K562 (cell line): ENCODE data around the gene RNU5D-1. TPM values are rescaled to one million over a fixed set of nuclear protein-coding genes. Genes with fewer than 3 reads are reported as not detected.
A peak's percentile ranks its signal among the peaks of the same experiment; 100 is the strongest.

Experiments used
- ATAC-seq: fragments of 200-7000 bp; cut with Tn5 transposase; 3 replicates; pipeline ENCODE4 v1.9.1; 2020; ENCODE audit warnings: moderate library complexity
- BruUV-seq: library from RNA; stranded (reverse); fragments of 400-500 nt; replicated peaks from 2 replicates; lab custom pipeline; 2021; lab: Mats Ljungman, UMichigan
- CTCF ChIA-PET: fragments of 300-600 bp; formaldehyde crosslinking; extraction: SDS; loops from one replicate; lab custom pipeline; 2021; ENCODE audit warnings: low intra/inter-chr PET ratio; lab: Yijun Ruan, JAX
- POLR2A ChIA-PET: fragments of 300-600, 350-650 bp; sonication (Branson Sonifier 250); formaldehyde crosslinking; extraction: SDS; loops from one replicate; lab custom pipeline; 2021; ENCODE audit warnings: antibody characterized with exemption, inconsistent platforms; lab: Yijun Ruan, JAX
- DNase-seq, 4 experiments: peaks; one replicate each; pipeline versions ENCODE4 v3.0.0 to v3.0.0-alpha.2; 2011 to 2018; ENCODE audit warnings: low spot score in 3 of 4, mixed read lengths in 3 of 4; ENCODE audit errors: extremely low read depth in 1 of 4
- FAIRE-seq: peaks from 2 replicates; lab custom pipeline; 2011; peaks lifted over from hg19 to GRCh38; lab: Jason Lieb, UNC
- H2AFZ ChIP-seq: 2 replicates; pipeline ENCODE4 v1.6.0; 2011; ENCODE audit warnings: low read depth, low read length, control low read depth, inconsistent platforms
- H3K27ac ChIP-seq: fragments of 200-600 bp; 3 replicates; pipeline ENCODE4 v1.8.0; 2011; ENCODE audit warnings: low read depth, mild to moderate bottlenecking, control low read depth, inconsistent platforms, low read length, moderate library complexity, mixed read lengths; ENCODE audit errors: extremely low read depth
- H3K27me3 ChIP-seq, 2 experiments: fragments of 300-600 bp in 1 of 2; 2 replicates in 1 of 2; 3 replicates in 1 of 2; pipeline versions ENCODE4 v1.6.0 to v1.8.0; 2011; ENCODE audit warnings: inconsistent platforms in 2 of 2, low read length in 2 of 2, mild to moderate bottlenecking in 1 of 2, mixed read lengths in 1 of 2, moderate library complexity in 1 of 2; ENCODE audit not compliant: control insufficient read depth in 2 of 2, insufficient read depth in 2 of 2
- H3K36me3 ChIP-seq: fragments of 300-600 bp; 3 replicates; pipeline ENCODE4 v1.8.0; 2011; ENCODE audit warnings: mild to moderate bottlenecking, low read length, inconsistent platforms; ENCODE audit not compliant: control insufficient read depth, insufficient read depth
- H3K4me1 ChIP-seq, 2 experiments: fragments of 200-600 bp in 1 of 2; replicated peaks in 1 of 2; 2 replicates in 1 of 2; 3 replicates in 1 of 2; pipeline versions ENCODE4 v1.5.1 to v1.8.0; 2011; ENCODE audit warnings: inconsistent platforms in 2 of 2, low read length in 2 of 2, mild to moderate bottlenecking in 1 of 2, mixed read lengths in 1 of 2, moderate library complexity in 1 of 2; ENCODE audit not compliant: control insufficient read depth in 2 of 2, insufficient read depth in 2 of 2
- H3K4me2 ChIP-seq: 2 replicates; pipeline ENCODE4 v1.6.1; 2011; ENCODE audit warnings: low read length, control low read depth, inconsistent platforms, mixed read lengths; ENCODE audit not compliant: insufficient read depth
- H3K4me3 ChIP-seq: fragments of 200-600 bp; sonication (generic), shearing (Covaris generic); 2 replicates; pipeline ENCODE4 v1.5.1; 2016; ENCODE audit warnings: control low read depth, inconsistent platforms
- H3K79me2 ChIP-seq: fragments of 200-600 bp; 3 replicates; pipeline ENCODE4 v1.8.0; 2011; ENCODE audit warnings: low read length, inconsistent platforms; ENCODE audit not compliant: control insufficient read depth, insufficient read depth
- H3K9ac ChIP-seq, 2 experiments: 2 replicates each; pipeline versions ENCODE4 v1.6.0 to v1.6.1; 2011; ENCODE audit warnings: low read depth in 2 of 2, low read length in 2 of 2, control low read depth in 1 of 2, inconsistent platforms in 1 of 2, mild to moderate bottlenecking in 1 of 2, mixed read lengths in 1 of 2; ENCODE audit not compliant: insufficient read depth in 1 of 2
- H3K9me1 ChIP-seq: one replicate; pipeline ENCODE4 v1.6.0; 2011; ENCODE audit warnings: inconsistent platforms, mild to moderate bottlenecking, low read length, moderate library complexity; ENCODE audit not compliant: control insufficient read depth, insufficient read depth
- H3K9me3 ChIP-seq: replicated peaks from 2 replicates; pipeline ENCODE4 v1.5.1; 2011; ENCODE audit warnings: low read depth, low read length, inconsistent platforms; ENCODE audit not compliant: control insufficient read depth, insufficient read depth
- H4K20me1 ChIP-seq: replicated peaks from 2 replicates; pipeline ENCODE4 v1.6.1; 2011; ENCODE audit warnings: low read length, inconsistent platforms, mixed read lengths; ENCODE audit not compliant: control insufficient read depth, insufficient read depth
- CXXC5 ChIP-seq: fragments of 250-450 bp; sonication (Bioruptor Pico); IDR thresholded peaks from 2 replicates; pipeline ENCODE4 v1.8.0; 2022; ENCODE audit warnings: inconsistent platforms, mild to moderate bottlenecking, moderate library complexity
- HDGF ChIP-seq: fragments of 450-650 bp; IDR thresholded peaks from 2 replicates; pipeline ENCODE4 v1.6.1; 2016
- MGA ChIP-seq: fragments of 450-650 bp; IDR thresholded peaks from 2 replicates; pipeline ENCODE4 v1.6.1; 2016; ENCODE audit warnings: mild to moderate bottlenecking, moderate library complexity
- MTA1 ChIP-seq: fragments of 450-650 bp; IDR thresholded peaks from 2 replicates; pipeline ENCODE4 v1.6.1; 2017; ENCODE audit warnings: borderline replicate concordance
- NBN ChIP-seq: fragments of 450-650 bp; IDR thresholded peaks from 2 replicates; pipeline ENCODE4 v1.6.1; 2016; ENCODE audit warnings: low read depth, mild to moderate bottlenecking
- PATZ1 ChIP-seq: fragments of 250-450 bp; sonication (Bioruptor Pico); IDR thresholded peaks from 2 replicates; pipeline ENCODE4 v1.5.0; 2020; ENCODE audit warnings: mild to moderate bottlenecking, borderline replicate concordance
- TCF3 ChIP-seq: sonication (generic); formaldehyde crosslinking; IDR thresholded peaks from 2 replicates; pipeline ENCODE4 v1.4.0; 2020; ENCODE audit warnings: mild to moderate bottlenecking, missing genetic modification reagents
- WGBS: fragments of 100-300 bp; shearing (Covaris generic); methylation state at CpG from one replicate; pipeline ENCODE4 v1.1.6; 2016; ENCODE audit warnings: low coverage, mixed read lengths; ENCODE audit not compliant: insufficient coverage; ENCODE audit errors: missing lambda C conversion rate; 5-methylcytosine and 5-hydroxymethylcytosine counted together
- in situ Hi-C: fragments of 300-500 bp; cut with MboI; formaldehyde crosslinking; loops from 4 replicates; pipeline ENCODE4 v1.15.0; 2018; ENCODE audit warnings: inconsistent platforms, mixed read lengths
- intact Hi-C: fragments of 100-400 bp; cut with micrococcal nuclease; formaldehyde crosslinking; loops from 2 replicates; pipeline ENCODE4 v1.14.2; 2022
- polyA plus RNA-seq, 8 experiments: library from polyadenylated mRNA; depleted of rRNA in 4 of 8; stranded (reverse) in 5 of 8; unstranded in 3 of 8; fragments of >200 nt; fragmentation: Nextera tagmentation in 2 of 8; fragmentation: Illumina TruSeq in 1 of 8; extraction: Ambion mirVana in 2 of 8; extraction: Trizol in 1 of 8; gene quantifications; 2 replicates each; pipeline versions ENCODE4 v1.2.1 to v1.2.3, GENCODE V29; 2011 to 2014; ENCODE audit warnings: inconsistent platforms in 1 of 8, missing spikeins in 1 of 8
- total RNA-seq, 7 experiments: library from RNA; depleted of rRNA in 6 of 7; stranded (reverse); fragments of >200 nt in 6 of 7; fragmentation: Illumina TruSeq in 2 of 7; extraction: Trizol in 2 of 7; gene quantifications; 2 replicates each; pipeline versions ENCODE4 v1.2.1 to v1.2.3, GENCODE V29; 2011 to 2021; ENCODE audit warnings: low replicate concordance in 1 of 7

The RNU5D-1 gene
- total and polyA plus RNA-seq, 9 of the 15 experiments (the other 6 are each of a cell fraction or from before 2014, with no cell fraction given): under 0.01 TPM; not detected in 8

GRCh38 chr1:44707959-44708831, 22.8 kb downstream of the RNU5D-1 start:
- peaks cover 0 to 4% of the 10 kb centered on the region in 2 experiments; a peak in 2 of 5 replicates for H3K4me1 ChIP-seq
- in situ Hi-C loops: no loop called here
- H3K79me2 ChIP-seq: no peaks in the 10 kb centered on the region
- ChIA-PET POLR2A (interaction anchor here (0.6 to 2.2 kb wide), 7 partner anchors 11 to 592 kb away, joined by 3 to 19 read pairs (median 6); partner anchors contain the start of gene RNU5D-1), CTCF (interaction anchor here (0.5 to 1.3 kb wide), 3 partner anchors 68 to 785 kb away, joined by 3 read pairs; partner anchors contain the start of gene RPS8)
- no peak overlapping the region for H3K4me3 ChIP-seq
- H3K9ac ChIP-seq: peak overlapping the region in 1 of 2 experiments; percentile 38; a peak in 1 of 4 replicates
- FAIRE-seq: peak; percentile 96
- WGBS: 8% methylated on average over 15 of the region's 15 CpGs
- H3K36me3 ChIP-seq: no peaks in the 10 kb centered on the region
- peaks cover 3% of the 10 kb centered on the region for H3K9me1 ChIP-seq
- H3K4me2 ChIP-seq: peak overlapping the region; percentile 64
- peak; percentile 60 to 77 (median 64) for DNase-seq
- BruUV-seq: no TSS peak
- intact Hi-C loops: loop anchor here (5.0 kb wide), 1 partner anchor 51 kb away; no protein-coding TSS in a partner anchor
- ATAC-seq: peak; percentile 92
- no peaks in the 10 kb centered on the region for H4K20me1 ChIP-seq
- H3K9me3 ChIP-seq: no peaks in the 10 kb centered on the region
- peaks cover 39% of the 10 kb centered on the region in 2 experiments for H3K27me3 ChIP-seq
- peak overlapping the region; percentile 90 for H2AFZ ChIP-seq
- H3K27ac ChIP-seq: no peak overlapping the region
- TF ChIP-seq MTA1 (no peak), CXXC5 (CRISPR knock-in tag) (peak; percentile 43; the same call in 1 of the 2 replicates), NBN (peak; percentile 53; the same call in 1 of the 2 replicates), HDGF (no peak), MGA (peak; percentile 27; the same call in 1 of the 2 replicates), TCF3 (CRISPR knock-in tag) (no peak), PATZ1 (no peak)
